ENCODE data around the gene LRRC15. TPM values are rescaled to one million over a fixed set of nuclear protein-coding genes. Genes with fewer than 3 reads are reported as not detected.
A peak's percentile ranks its signal among the peaks of the same experiment; 100 is the strongest.

The LRRC15 gene
- total RNA-seq, 1 donor: 0.43 TPM

DNA sequence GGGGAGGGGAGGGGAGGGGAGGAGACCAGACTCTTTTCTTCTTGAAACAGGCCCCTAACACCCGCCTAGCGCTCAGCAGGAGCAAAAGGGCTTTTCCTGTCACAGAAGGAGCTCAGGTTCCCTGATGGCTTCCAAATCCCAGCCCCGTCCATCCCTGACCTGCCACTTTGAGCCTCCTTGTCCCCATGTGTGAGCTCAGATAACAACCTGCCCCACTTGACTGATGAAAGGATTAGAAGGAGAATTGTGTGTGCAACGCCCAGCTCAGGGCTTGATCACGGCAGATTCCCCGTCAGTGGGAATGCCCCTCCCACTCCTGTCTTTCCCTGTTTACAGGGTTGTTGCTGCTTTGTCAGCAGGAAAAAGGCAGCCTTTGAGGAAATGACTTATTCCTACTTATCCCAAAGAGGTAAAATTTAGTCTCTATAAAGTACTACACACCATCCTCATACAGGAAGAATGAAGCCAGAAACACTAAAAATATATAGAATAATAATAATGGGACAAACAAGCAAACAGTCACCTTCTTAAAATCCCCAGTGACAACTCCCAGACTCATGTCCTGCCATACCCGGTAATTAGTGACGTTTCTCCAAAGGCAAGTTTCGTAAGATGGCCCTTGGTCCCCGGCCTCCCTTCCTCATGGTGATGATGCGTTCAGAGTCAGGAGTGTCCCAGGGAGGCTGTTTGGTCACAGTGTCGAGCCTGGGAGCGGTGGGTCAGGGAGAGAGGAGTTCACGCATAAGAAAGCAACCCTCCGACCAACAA lies 6.1 kb upstream of the LRRC15 start:
- H3K4me3 ChIP-seq (ENCODE audit: low read depth, low read length): peak overlapping the region; percentile 5
- TF ChIP-seq, protein P1, sequence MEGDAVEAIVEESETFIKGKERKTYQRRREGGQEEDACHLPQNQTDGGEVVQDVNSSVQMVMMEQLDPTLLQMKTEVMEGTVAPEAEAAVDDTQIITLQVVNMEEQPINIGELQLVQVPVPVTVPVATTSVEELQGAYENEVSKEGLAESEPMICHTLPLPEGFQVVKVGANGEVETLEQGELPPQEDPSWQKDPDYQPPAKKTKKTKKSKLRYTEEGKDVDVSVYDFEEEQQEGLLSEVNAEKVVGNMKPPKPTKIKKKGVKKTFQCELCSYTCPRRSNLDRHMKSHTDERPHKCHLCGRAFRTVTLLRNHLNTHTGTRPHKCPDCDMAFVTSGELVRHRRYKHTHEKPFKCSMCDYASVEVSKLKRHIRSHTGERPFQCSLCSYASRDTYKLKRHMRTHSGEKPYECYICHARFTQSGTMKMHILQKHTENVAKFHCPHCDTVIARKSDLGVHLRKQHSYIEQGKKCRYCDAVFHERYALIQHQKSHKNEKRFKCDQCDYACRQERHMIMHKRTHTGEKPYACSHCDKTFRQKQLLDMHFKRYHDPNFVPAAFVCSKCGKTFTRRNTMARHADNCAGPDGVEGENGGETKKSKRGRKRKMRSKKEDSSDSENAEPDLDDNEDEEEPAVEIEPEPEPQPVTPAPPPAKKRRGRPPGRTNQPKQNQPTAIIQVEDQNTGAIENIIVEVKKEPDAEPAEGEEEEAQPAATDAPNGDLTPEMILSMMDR (IDR thresholded peaks at IDR 0.05; ENCODE audit: insufficient read depth, low read depth, low read length): no peak
- peak; percentile 27 for DNase-seq (ENCODE audit: low read depth)

DNA sequence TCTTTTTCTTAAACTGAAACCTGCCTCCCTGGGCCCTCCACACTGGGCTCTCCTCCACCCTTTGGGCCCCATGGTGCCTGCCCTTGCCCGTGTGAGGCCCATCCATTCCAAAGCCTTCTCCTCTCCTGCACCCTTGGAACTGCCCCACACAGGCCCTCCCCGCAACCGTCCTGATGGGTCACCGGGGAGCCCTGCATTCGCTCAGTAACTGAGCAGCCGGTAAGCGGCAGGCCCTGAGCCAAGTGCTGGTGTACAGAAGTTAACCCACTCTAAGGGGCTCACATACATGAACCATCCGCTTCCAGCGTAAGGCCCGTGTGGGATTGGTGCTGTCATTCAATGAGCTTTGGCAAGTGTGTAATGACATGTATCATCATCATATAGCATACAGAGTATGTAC lies 5.4 kb upstream of the LRRC15 start:
- no peak for DNase-seq (ENCODE audit: low read depth)
- H3K4me3 ChIP-seq (ENCODE audit: low read depth, low read length): no peak overlapping the region
- TF ChIP-seq, protein P1 (IDR thresholded peaks at IDR 0.05; ENCODE audit: insufficient read depth, low read depth, low read length): no peak

DNA sequence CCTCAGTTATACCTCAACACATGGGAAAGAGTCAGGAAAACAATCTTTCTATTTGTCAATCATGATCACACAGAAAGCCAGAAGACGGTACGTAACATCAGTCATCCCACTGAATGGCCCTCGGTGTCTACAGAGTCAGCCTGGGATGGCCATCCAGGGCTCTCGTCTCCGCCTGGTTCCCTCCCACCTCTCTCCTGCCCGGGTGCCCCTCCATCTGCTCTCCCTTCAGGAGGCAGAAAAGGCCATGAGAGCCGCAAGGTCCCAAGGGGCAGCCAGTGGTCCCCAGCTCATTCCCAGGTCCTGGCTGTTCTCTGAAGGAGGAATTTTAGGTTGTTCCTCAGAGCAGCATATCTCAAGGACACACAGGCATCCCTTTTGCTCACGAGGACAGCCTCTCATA lies 4.4 kb upstream of the LRRC15 start:
- TF ChIP-seq, protein P1 (IDR thresholded peaks at IDR 0.05; ENCODE audit: insufficient read depth, low read depth, low read length): no peak
- no peak for DNase-seq (ENCODE audit: low read depth)
- H3K4me3 ChIP-seq (ENCODE audit: low read depth, low read length): no peak overlapping the region

DNA sequence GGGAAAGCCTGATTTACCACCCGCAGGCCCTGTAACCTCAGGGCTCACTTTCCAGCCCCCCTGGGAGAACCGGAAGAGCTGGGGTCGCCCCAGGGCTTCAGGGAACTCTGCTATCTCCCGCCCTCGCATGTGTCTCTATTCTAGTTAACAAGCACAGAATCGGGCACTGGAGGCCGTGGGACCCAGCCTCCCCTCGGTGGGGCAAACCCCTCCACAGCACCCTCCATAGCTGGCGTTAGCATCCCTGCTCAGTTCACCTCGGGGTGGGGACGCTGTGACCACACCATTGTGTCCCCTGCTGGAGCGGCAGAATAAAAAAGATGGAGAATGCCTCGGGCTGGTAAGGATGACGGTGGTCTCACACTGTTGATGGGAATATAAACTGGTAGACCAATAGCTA lies 3.5 kb upstream of the LRRC15 start:
- DNase-seq (ENCODE audit: low read depth): no peak
- TF ChIP-seq, protein P1 (IDR thresholded peaks at IDR 0.05; ENCODE audit: insufficient read depth, low read depth, low read length): no peak
- no peak overlapping the region for H3K4me3 ChIP-seq (ENCODE audit: low read depth, low read length)

DNA sequence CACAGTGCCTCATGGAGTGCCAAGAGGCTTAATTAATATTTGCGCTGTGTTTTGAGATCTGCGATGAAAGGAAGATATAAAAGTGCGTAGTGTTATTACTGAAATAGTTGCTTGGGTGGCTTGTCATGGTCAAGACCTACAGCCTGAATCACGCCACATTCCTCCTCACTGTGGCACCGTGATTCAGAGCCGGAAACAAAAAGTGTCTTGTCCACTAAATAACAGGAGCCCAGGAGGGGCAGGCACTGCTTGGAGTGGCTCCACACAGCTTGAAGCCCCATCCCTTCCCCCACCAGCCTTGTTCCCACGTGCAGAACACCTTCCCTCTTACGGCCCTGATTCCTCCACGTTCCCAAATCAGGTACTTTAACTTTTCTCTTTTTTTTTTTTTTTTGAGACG lies 1.2 kb upstream of the LRRC15 start:
- H3K4me3 ChIP-seq (ENCODE audit: low read depth, low read length): no peak overlapping the region
- DNase-seq (ENCODE audit: low read depth): no peak
- TF ChIP-seq, protein P1 (IDR thresholded peaks at IDR 0.05; ENCODE audit: insufficient read depth, low read depth, low read length): no peak

DNA sequence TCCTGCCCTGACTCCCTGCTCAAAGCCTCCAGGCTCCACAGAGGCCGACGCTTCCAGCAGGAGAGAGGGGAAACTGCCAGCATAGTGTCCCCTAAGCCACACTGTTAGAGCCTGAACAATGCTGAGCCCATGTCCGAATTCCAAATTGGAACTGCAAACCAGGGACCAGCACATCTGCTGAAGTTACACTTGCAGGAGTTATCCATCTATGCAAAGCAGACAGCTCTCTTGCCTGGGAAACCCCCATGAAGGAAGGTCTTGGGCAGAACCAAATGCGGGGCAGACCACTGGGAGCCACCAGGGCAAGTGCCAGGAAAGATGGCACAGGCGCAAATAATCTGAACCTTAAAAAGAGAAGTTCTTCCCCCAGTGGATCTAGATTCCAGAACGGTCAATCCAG lies 625 bp downstream of the LRRC15 start:
- H3K4me3 ChIP-seq (ENCODE audit: low read depth, low read length): no peak overlapping the region
- TF ChIP-seq, protein P1 (IDR thresholded peaks at IDR 0.05; ENCODE audit: insufficient read depth, low read depth, low read length): no peak
- no peak for DNase-seq (ENCODE audit: low read depth)
